Central memory CD8-positive, alpha-beta T cell (primary cell): ENCODE measurements around the gene KIAA0825.

Experiments used
- ATAC-seq: fragments of 150-1000 bp; cut with Tn5 transposase; replicated peaks from 2 replicates; pipeline ENCODE4 v1.10.0; 2022; ENCODE audit warnings: mild to moderate bottlenecking, moderate FRiP score, moderate number of reproducible peaks; ENCODE audit not compliant: poor library complexity, severe bottlenecking; ENCODE audit errors: extremely low read depth
- DNase-seq, 2 donors: peaks; one replicate each; pipeline ENCODE4 v3.0.0; 2021; ENCODE audit warnings: low spot score in 2 of 2
- H3K27ac Mint-ChIP-seq: one replicate; pipeline ENCODE4 v1.8.0; 2022; ENCODE audit warnings: low read depth, mild to moderate bottlenecking, moderate library complexity, mixed read lengths
- H3K27me3 Mint-ChIP-seq: one replicate; pipeline ENCODE4 v1.8.0; 2022; ENCODE audit warnings: mixed read lengths
- H3K36me3 Mint-ChIP-seq: one replicate; pipeline ENCODE4 v1.8.0; 2022; ENCODE audit warnings: mild to moderate bottlenecking, moderate library complexity, mixed read lengths; ENCODE audit not compliant: insufficient read depth
- H3K4me1 Mint-ChIP-seq: one replicate; pipeline ENCODE4 v1.8.0; 2022; ENCODE audit warnings: mixed read lengths
- H3K4me3 Mint-ChIP-seq: one replicate; pipeline ENCODE4 v1.8.0; 2022; ENCODE audit warnings: mild to moderate bottlenecking, moderate library complexity, mixed read lengths
- H3K9me3 Mint-ChIP-seq: one replicate; pipeline ENCODE4 v1.8.0; 2022; ENCODE audit warnings: mixed read lengths

The KIAA0825 gene

GRCh38 chr5:94218374-94218773 lies 400.0 kb downstream of the KIAA0825 start:
- Mint-ChIP-seq H3K9me3 (no peaks in the 10 kb centered on the region), H3K4me1 (peaks cover 3% of the 10 kb centered on the region), H3K36me3 (peaks cover 2% of the 10 kb centered on the region), H3K27me3 (no peaks in the 10 kb centered on the region), H3K4me3 (no peak overlapping the region), H3K27ac (no peak overlapping the region)
- ATAC-seq (no peak), DNase-seq (no peak)

GRCh38 chr5:94217745-94218144 lies 400.7 kb downstream of the KIAA0825 start:
- peaks cover 2% of the 10 kb centered on the region for H3K36me3 Mint-ChIP-seq
- ATAC-seq (no peak), DNase-seq (no peak)
- no peak overlapping the region for H3K27ac Mint-ChIP-seq
- no peaks in the 10 kb centered on the region for H3K9me3 Mint-ChIP-seq
- H3K4me1 Mint-ChIP-seq, result no peaks in the 10 kb centered on the region
- H3K27me3 Mint-ChIP-seq, result no peaks in the 10 kb centered on the region
- H3K4me3 Mint-ChIP-seq, result no peak overlapping the region

- ATAC-seq (no peak), DNase-seq (no peak)
- H3K36me3 Mint-ChIP-seq, result peaks cover 2% of the 10 kb centered on the region
- no peaks in the 10 kb centered on the region for H3K4me1 Mint-ChIP-seq
- no peak overlapping the region for H3K27ac Mint-ChIP-seq
- no peak overlapping the region for H3K4me3 Mint-ChIP-seq
- no peaks in the 10 kb centered on the region for H3K27me3 Mint-ChIP-seq
- no peaks in the 10 kb centered on the region for H3K9me3 Mint-ChIP-seq
Measured at GRCh38 chr5:94217216-94217615, 401.2 kb downstream of the KIAA0825 start.

GRCh38 chr5:94212476-94212875 lies 405.9 kb downstream of the KIAA0825 start:
- no peak for ATAC-seq
- Mint-ChIP-seq H3K27me3 (no peaks in the 10 kb centered on the region), H3K4me3 (no peak overlapping the region), H3K4me1 (no peaks in the 10 kb centered on the region), H3K36me3 (peaks cover 2% of the 10 kb centered on the region), H3K27ac (no peak overlapping the region), H3K9me3 (no peaks in the 10 kb centered on the region)
- no peak for DNase-seq

- Mint-ChIP-seq H3K4me3 (no peak overlapping the region), H3K9me3 (no peaks in the 10 kb centered on the region), H3K4me1 (no peaks in the 10 kb centered on the region), H3K36me3 (peaks cover 2% of the 10 kb centered on the region), H3K27me3 (no peaks in the 10 kb centered on the region), H3K27ac (no peak overlapping the region)
- no peak for ATAC-seq
- DNase-seq, result no peak
Measured at GRCh38 chr5:94209774-94210355, 408.5 kb downstream of the KIAA0825 start.

GRCh38 chr5:94209272-94209671 lies 409.1 kb downstream of the KIAA0825 start:
- Mint-ChIP-seq H3K27ac (no peak overlapping the region), H3K4me3 (no peak overlapping the region), H3K9me3 (no peaks in the 10 kb centered on the region), H3K4me1 (no peaks in the 10 kb centered on the region), H3K36me3 (no peaks in the 10 kb centered on the region), H3K27me3 (no peaks in the 10 kb centered on the region)
- DNase-seq (no peak), ATAC-seq (no peak)

GRCh38 chr5:94199566-94199965 lies 418.8 kb downstream of the KIAA0825 start:
- ATAC-seq, result no peak

GRCh38 chr5:94197970-94198369 lies 420.4 kb downstream of the KIAA0825 start:
- no peak overlapping the region for H3K4me3 Mint-ChIP-seq

More at GRCh38 chr5:94199566-94199965, 418.8 kb downstream of the KIAA0825 start:
- no peak for DNase-seq
- Mint-ChIP-seq H3K27ac (no peak overlapping the region), H3K36me3 (no peaks in the 10 kb centered on the region), H3K4me3 (no peak overlapping the region), H3K9me3 (no peaks in the 10 kb centered on the region), H3K27me3 (no peaks in the 10 kb centered on the region), H3K4me1 (no peaks in the 10 kb centered on the region)

GRCh38 chr5:94196953-94197352 lies 421.5 kb downstream of the KIAA0825 start:
- DNase-seq, result no peak
- ATAC-seq, result no peak
- Mint-ChIP-seq H3K27ac (no peak overlapping the region), H3K9me3 (no peaks in the 10 kb centered on the region), H3K27me3 (no peaks in the 10 kb centered on the region), H3K4me1 (no peaks in the 10 kb centered on the region), H3K4me3 (no peak overlapping the region), H3K36me3 (no peaks in the 10 kb centered on the region)

More at GRCh38 chr5:94197970-94198369, 420.4 kb downstream of the KIAA0825 start:
- Mint-ChIP-seq H3K36me3 (no peaks in the 10 kb centered on the region), H3K27me3 (no peaks in the 10 kb centered on the region), H3K4me1 (no peaks in the 10 kb centered on the region), H3K9me3 (no peaks in the 10 kb centered on the region), H3K27ac (no peak overlapping the region)
- DNase-seq (no peak), ATAC-seq (no peak)

- no peak for DNase-seq
- H3K4me1 Mint-ChIP-seq, result no peaks in the 10 kb centered on the region
Measured at GRCh38 chr5:94192658-94193391, 425.6 kb downstream of the KIAA0825 start.

GRCh38 chr5:94191604-94192003 lies 426.8 kb downstream of the KIAA0825 start:
- H3K9me3 Mint-ChIP-seq, result no peaks in the 10 kb centered on the region
- ATAC-seq, result no peak
- H3K27me3 Mint-ChIP-seq, result peaks cover 8% of the 10 kb centered on the region
- H3K4me1 Mint-ChIP-seq, result no peaks in the 10 kb centered on the region
- DNase-seq, result no peak
- H3K4me3 Mint-ChIP-seq, result no peak overlapping the region
- H3K36me3 Mint-ChIP-seq, result no peaks in the 10 kb centered on the region
- H3K27ac Mint-ChIP-seq, result no peak overlapping the region

More at GRCh38 chr5:94192658-94193391, 425.6 kb downstream of the KIAA0825 start:
- Mint-ChIP-seq H3K4me3 (no peak overlapping the region), H3K36me3 (no peaks in the 10 kb centered on the region), H3K9me3 (no peaks in the 10 kb centered on the region), H3K27ac (no peak overlapping the region), H3K27me3 (no peaks in the 10 kb centered on the region)
- ATAC-seq, result no peak

- no peaks in the 10 kb centered on the region for H3K36me3 Mint-ChIP-seq
- ATAC-seq, result no peak
- no peak for DNase-seq
- H3K9me3 Mint-ChIP-seq, result no peaks in the 10 kb centered on the region
- peaks cover 9% of the 10 kb centered on the region for H3K27me3 Mint-ChIP-seq
- no peak overlapping the region for H3K4me3 Mint-ChIP-seq
- H3K4me1 Mint-ChIP-seq, result no peaks in the 10 kb centered on the region
- H3K27ac Mint-ChIP-seq, result no peak overlapping the region
Measured at GRCh38 chr5:94188725-94189124, 429.7 kb downstream of the KIAA0825 start.

GRCh38 chr5:94184870-94185269 lies 433.5 kb downstream of the KIAA0825 start:
- Mint-ChIP-seq H3K27me3 (peaks cover 9% of the 10 kb centered on the region), H3K27ac (no peak overlapping the region), H3K4me3 (no peak overlapping the region), H3K4me1 (no peaks in the 10 kb centered on the region), H3K36me3 (no peaks in the 10 kb centered on the region), H3K9me3 (no peaks in the 10 kb centered on the region)
- no peak for ATAC-seq
- DNase-seq, result no peak
